ENCODE results near the gene C16orf54. TPM values are rescaled to one million over a fixed set of nuclear protein-coding genes. Genes with fewer than 3 reads are reported as not detected.
"Not testable (repeated sequence)": the region's sequence is repeated elsewhere in the genome, so short reads cannot be mapped to it uniquely, and the experiment has no call there.

The C16orf54 gene
- total RNA-seq, 1 experiment from 2014 or later, result not detected

DNA sequence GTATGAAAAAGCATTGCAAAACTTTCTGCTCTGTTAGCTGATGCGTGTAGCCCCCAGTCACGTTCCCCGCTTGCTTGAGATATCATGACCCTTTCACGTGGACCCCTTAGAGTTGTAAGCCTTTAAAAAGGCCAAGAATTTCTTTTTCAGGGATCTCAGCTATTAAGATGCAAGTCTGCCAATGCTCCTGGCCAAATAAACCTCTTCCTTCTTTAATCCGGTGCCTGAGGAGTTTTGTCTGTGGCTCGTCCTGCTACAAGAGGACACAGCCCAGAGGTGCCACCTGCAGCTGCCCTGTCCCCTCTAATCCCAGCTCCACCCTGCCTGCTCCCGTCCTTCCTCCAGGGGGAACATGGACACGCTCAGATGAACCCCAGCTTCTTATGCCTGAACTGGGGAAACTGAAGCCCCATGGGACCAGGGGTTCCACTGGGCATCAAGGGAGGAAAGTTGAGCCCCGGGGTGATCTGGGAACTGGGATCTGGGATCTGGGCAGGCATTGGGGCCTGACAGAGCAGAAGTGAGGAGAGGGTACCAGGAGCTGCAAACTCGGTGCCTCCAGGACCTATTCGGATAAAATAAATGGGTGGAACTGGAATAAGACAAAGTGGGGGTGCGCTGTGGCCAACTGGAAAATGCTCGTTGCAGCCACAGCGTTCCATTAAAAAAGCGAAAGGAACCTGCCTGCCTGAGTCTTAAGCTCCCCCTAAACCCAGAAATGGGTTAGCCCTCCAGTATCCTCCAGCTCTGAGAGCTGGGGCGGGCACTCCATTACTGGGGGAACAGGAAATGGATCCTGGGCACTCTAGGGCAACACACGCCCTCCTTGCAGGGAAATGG lies 47.1 kb downstream of the C16orf54 start:
- in situ Hi-C loops (cut with HindIII; ENCODE audit: low pct_unique_long_range_greater_than_20kb, low sequenced_read_pairs), result no loop called here
- no peak for DNase-seq (ENCODE audit: low read depth)

DNA sequence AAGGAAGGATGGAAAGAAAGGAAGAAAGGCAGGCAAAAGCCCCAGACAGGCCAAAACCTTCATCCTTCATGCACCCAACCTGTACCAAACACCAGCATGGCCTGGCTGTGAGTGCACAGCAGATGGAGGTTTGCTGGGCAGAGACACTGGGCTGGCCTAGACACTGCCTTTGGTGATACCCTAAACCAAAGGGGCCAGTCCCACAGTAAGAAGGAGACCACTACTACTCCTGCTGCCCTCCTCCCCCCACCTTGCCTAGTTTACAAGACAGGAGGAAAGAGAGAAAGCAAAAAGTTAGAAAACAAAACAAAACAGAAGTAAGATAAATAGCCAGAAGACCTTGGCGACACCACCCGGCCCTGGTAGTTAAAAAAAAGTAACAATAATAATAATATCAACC lies 47.7 kb downstream of the C16orf54 start:
- in situ Hi-C loops (cut with HindIII; ENCODE audit: low pct_unique_long_range_greater_than_20kb, low sequenced_read_pairs), result no loop called here
- DNase-seq (ENCODE audit: low read depth), result no peak

DNA sequence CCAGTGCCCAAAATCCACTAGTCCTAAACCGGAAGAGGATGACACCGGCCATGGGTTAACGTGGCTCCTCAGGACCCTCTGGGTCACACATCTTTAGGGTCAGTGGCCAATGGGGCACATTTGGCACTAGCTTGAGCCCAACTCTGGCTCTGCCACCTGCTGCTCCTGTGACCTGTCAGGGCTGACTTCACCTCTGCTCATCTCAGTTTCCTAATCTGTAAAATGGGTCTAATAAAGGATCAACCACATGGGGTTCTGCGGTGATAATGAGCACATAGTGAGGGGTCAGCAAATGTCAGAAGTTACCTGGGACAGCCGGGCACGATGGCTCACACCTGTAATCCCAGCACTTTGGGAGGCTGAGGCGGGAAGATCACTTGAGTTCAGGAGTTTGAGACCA lies 48.4 kb downstream of the C16orf54 start:
- no peak for DNase-seq (ENCODE audit: low read depth)
- in situ Hi-C loops (cut with HindIII; ENCODE audit: low pct_unique_long_range_greater_than_20kb, low sequenced_read_pairs), result no loop called here

DNA sequence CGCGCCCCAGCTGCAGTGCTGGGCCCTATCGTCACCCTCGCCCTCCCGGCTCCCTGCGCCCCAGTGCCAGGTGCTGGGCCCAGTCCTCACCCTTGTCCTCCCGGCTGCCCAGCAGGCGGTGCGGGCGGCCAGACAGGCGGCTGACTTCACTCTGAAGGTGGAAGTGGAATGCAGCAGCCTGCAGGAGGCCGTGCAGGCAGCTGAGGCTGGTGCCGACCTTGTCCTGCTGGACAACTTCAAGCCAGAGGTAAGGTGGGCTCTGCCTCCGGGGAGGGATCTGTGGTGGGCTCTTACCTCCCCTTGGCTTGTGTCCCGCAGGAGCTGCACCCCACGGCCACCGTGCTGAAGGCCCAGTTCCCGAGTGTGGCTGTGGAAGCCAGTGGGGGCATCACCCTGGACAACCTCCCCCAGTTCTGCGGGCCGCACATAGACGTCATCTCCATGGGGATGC lies 48.9 kb downstream of the C16orf54 start:
- DNase-seq (ENCODE audit: low read depth), result no peak
- in situ Hi-C loops (cut with HindIII; ENCODE audit: low pct_unique_long_range_greater_than_20kb, low sequenced_read_pairs), result no loop called here

DNA sequence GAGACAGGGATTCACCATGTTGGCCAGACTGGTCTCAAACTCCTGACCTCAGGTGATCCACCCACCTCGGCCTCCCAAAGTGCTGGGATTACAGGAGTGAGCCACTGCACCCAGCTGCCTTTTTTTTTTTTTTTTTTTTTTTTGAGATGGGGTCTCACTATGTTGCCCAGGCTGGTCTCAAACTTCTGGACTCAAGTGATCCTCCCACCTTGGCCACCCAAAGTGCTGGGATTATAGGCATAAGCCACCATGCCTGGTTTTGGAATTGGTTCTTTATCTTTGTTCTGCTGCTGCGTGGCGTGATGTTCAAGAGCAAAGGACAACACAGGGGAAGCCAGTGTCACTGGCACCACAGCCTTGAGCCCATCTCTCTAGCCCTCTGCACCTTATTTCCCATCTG lies 50.1 kb downstream of the C16orf54 start:
- DNase-seq (ENCODE audit: low read depth); in situ Hi-C loops (cut with HindIII; ENCODE audit: low pct_unique_long_range_greater_than_20kb, low sequenced_read_pairs): not testable (repeated sequence)

DNA sequence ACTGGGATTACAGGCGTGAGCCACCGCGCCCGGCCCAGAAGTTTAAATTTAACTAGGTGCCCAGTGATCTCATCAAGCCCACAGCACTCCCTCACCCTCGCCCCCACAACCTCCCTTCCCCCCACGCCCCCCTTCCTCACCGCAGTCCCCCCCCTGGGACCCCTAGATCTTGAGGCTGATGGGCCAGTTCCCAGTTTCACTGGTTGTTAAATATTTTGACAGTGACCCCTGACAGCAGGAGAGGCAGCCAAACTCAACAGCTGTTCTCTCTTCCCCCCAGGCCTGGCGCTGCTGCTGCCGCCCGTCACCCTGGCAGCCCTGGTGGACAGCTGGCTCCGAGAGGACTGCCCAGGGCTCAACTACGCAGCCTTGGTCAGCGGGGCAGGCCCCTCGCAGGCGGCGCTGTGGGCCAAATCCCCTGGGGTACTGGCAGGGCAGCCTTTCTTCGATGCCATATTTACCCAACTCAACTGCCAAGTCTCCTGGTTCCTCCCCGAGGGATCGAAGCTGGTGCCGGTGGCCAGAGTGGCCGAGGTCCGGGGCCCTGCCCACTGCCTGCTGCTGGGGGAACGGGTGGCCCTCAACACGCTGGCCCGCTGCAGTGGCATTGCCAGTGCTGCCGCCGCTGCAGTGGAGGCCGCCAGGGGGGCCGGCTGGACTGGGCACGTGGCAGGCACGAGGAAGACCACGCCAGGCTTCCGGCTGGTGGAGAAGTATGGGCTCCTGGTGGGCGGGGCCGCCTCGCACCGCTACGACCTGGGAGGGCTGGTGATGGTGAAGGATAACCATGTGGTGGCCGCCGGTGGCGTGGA lies 51.2 kb downstream of the C16orf54 start:
- in situ Hi-C loops (cut with HindIII; ENCODE audit: low pct_unique_long_range_greater_than_20kb, low sequenced_read_pairs), result no loop called here

DNA sequence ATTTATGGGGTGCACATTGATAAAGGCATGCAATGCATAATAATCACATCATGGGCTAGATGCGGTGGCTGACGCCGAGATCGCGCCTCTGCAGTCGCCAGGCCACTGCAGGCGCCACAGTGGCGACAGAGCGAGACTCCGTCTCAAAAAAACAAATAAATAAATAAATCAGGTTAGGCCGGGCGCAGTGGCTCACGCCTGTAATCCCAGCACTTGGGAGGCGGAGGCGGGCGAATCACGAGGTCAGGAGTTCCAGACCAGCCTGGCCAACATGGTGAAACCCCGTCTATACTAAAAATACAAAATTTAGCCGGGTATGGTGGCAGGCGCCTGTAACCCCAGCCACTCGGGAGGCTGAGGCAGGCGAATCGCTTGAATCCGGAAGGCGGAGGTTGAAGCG lies 53.2 kb downstream of the C16orf54 start:
- DNase-seq (ENCODE audit: low read depth); in situ Hi-C loops (cut with HindIII; ENCODE audit: low pct_unique_long_range_greater_than_20kb, low sequenced_read_pairs): not testable (repeated sequence)

More for the DNA sequence above, 51.2 kb downstream of the C16orf54 start:
- no peak for DNase-seq (ENCODE audit: low read depth)

Other genes with a start within 250 kb of the C16orf54 start
- 1.9 and 25.3 TPM in 2 replicates for gene NPIPB12, start 239.6 kb downstream of the C16orf54 start, total RNA-seq (2014; rRNA removed; shearing (Covaris generic); ENCODE audit: low replicate concordance)
- gene SPN, start 82.7 kb downstream of the C16orf54 start, total RNA-seq (2014; rRNA removed; shearing (Covaris generic); ENCODE audit: low replicate concordance), result not detected in 2 replicates
- 57.5 and 101 TPM in 2 replicates for gene QPRT, start 66.8 kb downstream of the C16orf54 start, total RNA-seq (2014; rRNA removed; shearing (Covaris generic); ENCODE audit: low replicate concordance)
- gene ZG16, start 32.3 kb upstream of the C16orf54 start, total RNA-seq (2014; rRNA removed; shearing (Covaris generic); ENCODE audit: low replicate concordance), result not detected in 2 replicates
- gene KIF22, start 44.8 kb upstream of the C16orf54 start, total RNA-seq (2014; rRNA removed; shearing (Covaris generic); ENCODE audit: low replicate concordance), result 168 and 188 TPM in 2 replicates
- gene MAZ, start 60.5 kb upstream of the C16orf54 start, total RNA-seq (2014; rRNA removed; shearing (Covaris generic); ENCODE audit: low replicate concordance), result 339 and 403 TPM in 2 replicates
- not detected in 2 replicates for gene PRRT2, start 66.2 kb upstream of the C16orf54 start, total RNA-seq (2014; rRNA removed; shearing (Covaris generic); ENCODE audit: low replicate concordance)
- gene PAGR1, start 70.2 kb upstream of the C16orf54 start, total RNA-seq (2014; rRNA removed; shearing (Covaris generic); ENCODE audit: low replicate concordance), result 117 and 122 TPM in 2 replicates
- 282 and 291 TPM in 2 replicates for gene MVP, start 74.5 kb upstream of the C16orf54 start, total RNA-seq (2014; rRNA removed; shearing (Covaris generic); ENCODE audit: low replicate concordance)
- 92.6 and 130 TPM in 2 replicates for gene CDIPT, start 117.2 kb upstream of the C16orf54 start, total RNA-seq (2014; rRNA removed; shearing (Covaris generic); ENCODE audit: low replicate concordance)
- 50.1 and 68.9 TPM in 2 replicates for gene SEZ6L2, start 153.6 kb upstream of the C16orf54 start, total RNA-seq (2014; rRNA removed; shearing (Covaris generic); ENCODE audit: low replicate concordance)
- gene ASPHD1, start 154.5 kb upstream of the C16orf54 start, total RNA-seq (2014; rRNA removed; shearing (Covaris generic); ENCODE audit: low replicate concordance), result 53.6 and 71.5 TPM in 2 replicates
- gene KCTD13, start 180.2 kb upstream of the C16orf54 start, total RNA-seq (2014; rRNA removed; shearing (Covaris generic); ENCODE audit: low replicate concordance), result 9.8 and 29.1 TPM in 2 replicates
- gene TMEM219, start 216.1 kb upstream of the C16orf54 start, total RNA-seq (2014; rRNA removed; shearing (Covaris generic); ENCODE audit: low replicate concordance), result 129 and 252 TPM in 2 replicates
- 57.0 and 75.8 TPM in 2 replicates for gene TAOK2, start 227.9 kb upstream of the C16orf54 start, total RNA-seq (2014; rRNA removed; shearing (Covaris generic); ENCODE audit: low replicate concordance)
- gene HIRIP3, start 249.6 kb upstream of the C16orf54 start, total RNA-seq (2014; rRNA removed; shearing (Covaris generic); ENCODE audit: low replicate concordance), result 8.2 and 21.6 TPM in 2 replicates

All from Caki2 (cell line).